Neuron (in vitro differentiated cells): ENCODE results near the gene CGNL1.

Source experiments
- H2AFZ ChIP-seq: one replicate; pipeline ENCODE4 v1.6.1; 2013; ENCODE audit warnings: low read depth, mild to moderate bottlenecking, inconsistent platforms, low read length, moderate library complexity
- H3K27me3 ChIP-seq: one replicate; pipeline ENCODE4 v1.6.1; 2013; ENCODE audit warnings: low read length; ENCODE audit not compliant: insufficient read depth
- H3K36me3 ChIP-seq: one replicate; pipeline ENCODE4 v1.6.1; 2013; ENCODE audit warnings: low read length; ENCODE audit not compliant: insufficient read depth
- H3K4me1 ChIP-seq: one replicate; pipeline ENCODE4 v1.6.1; 2013; ENCODE audit warnings: low read length; ENCODE audit not compliant: insufficient read depth
- H3K4me3 ChIP-seq: 2 replicates; pipeline ENCODE4 v1.5.1; 2013; ENCODE audit warnings: mild to moderate bottlenecking, low read length, moderate library complexity
- H3K9me3 ChIP-seq: one replicate; pipeline ENCODE4 v1.6.1; 2013; ENCODE audit warnings: low read length

The CGNL1 gene

DNA sequence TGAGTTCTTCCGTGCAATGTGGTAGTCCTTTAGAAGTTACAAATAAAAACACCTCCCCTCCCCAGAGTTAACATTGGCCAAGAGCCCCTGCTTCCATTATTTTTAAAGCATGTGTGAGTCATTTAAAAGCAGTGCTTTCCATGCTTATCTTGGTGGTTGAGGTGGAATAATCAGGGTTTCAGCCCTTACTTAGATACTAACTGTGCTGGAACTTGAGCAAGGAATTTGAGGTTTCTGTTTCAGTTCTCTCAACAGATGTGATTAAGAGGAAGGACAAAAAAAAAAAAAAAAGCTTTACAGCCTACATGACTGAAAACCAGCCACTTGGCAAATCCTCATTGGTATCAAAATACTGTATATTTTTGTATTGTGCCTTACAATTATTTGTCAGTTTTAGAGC, 64.5 kb downstream of the CGNL1 start:
- peaks cover 2% of the 10 kb centered on the region for H3K9me3 ChIP-seq
- H3K27me3 ChIP-seq = no peaks in the 10 kb centered on the region
- H3K4me3 ChIP-seq = no peak overlapping the region
- no peak overlapping the region for H2AFZ ChIP-seq
- no peaks in the 10 kb centered on the region for H3K4me1 ChIP-seq
- H3K36me3 ChIP-seq = no peaks in the 10 kb centered on the region

DNA sequence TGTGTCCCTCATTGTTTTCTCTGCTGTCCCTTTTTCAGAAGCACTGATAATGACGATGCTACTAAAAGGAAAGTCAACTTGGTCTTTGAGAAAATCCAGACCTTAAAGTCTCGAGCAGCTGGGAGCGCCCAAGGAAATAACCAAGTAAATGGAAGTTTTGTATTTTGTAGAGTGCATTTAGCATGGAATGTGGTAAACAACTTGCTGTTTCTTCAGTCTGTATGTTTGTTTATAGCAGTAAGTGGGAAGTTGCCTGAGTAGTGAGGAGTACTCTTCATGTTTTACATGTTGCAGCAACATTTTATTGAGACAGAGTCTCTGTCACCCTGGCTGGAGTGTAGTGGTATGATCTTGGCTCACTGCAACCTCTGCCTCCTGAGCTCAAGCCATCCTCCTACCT, 66.0 kb downstream of the CGNL1 start:
- Histone ChIP-seq H3K36me3 (no peaks in the 10 kb centered on the region), H3K4me3 (no peak overlapping the region), H3K9me3 (peaks cover 2% of the 10 kb centered on the region), H3K4me1 (peaks cover 3% of the 10 kb centered on the region), H3K27me3 (no peaks in the 10 kb centered on the region), H2AFZ (no peak overlapping the region)

DNA sequence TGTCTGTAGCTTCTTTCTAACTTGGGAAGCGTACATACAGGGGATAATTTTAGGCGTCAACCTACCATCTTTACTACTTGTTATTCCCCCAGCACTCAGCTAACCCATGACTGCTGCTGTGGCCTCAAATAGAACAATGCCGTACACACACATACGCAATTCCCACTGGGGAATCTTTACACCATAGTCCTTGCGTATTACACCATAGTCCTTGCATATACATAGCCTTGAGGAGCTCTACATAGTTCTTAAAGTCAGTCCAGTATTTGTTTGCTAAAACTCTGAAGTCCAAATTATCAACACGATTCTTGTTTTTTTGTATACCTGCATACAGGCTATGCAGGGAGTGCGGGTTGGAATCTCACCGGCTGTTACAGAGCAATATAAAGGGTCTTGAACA, 67.2 kb downstream of the CGNL1 start:
- Histone ChIP-seq H3K36me3 (no peaks in the 10 kb centered on the region), H3K4me3 (no peak overlapping the region), H3K4me1 (peaks cover 5% of the 10 kb centered on the region), H3K27me3 (no peaks in the 10 kb centered on the region), H3K9me3 (peaks cover 2% of the 10 kb centered on the region), H2AFZ (no peak overlapping the region)

DNA sequence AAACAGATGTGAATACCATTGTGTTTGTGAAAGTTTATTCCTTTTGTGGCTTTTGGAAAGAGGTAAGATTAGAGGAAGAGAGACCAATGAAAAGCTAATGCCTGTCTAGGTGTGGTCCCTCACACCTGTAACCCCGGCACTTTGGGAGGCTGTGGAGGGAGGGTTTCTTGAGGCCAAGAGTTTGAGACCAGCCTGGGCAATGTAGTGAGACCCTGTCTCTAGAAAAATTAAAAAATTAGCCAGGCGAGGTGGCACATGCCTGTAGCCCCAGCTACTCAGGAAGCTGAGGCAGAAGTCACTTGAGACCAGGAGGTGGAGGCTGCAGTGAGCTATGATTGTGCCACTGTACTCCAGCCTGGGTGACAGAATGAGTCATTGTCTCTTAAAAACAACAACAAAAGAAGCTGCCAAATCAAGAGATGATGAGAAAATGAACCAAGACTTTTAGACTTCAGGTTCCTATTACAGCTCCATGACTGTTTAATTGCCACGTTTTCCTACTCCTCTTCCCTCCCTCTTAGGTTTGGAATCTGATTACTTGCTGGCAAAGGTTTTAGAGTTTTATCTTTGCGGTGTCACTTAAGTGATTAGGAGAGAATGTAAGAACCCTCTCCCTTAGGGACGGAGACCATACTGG, 68.7 kb downstream of the CGNL1 start:
- Histone ChIP-seq H2AFZ (no peak overlapping the region), H3K27me3 (no peaks in the 10 kb centered on the region), H3K9me3 (no peaks in the 10 kb centered on the region), H3K36me3 (no peaks in the 10 kb centered on the region), H3K4me3 (no peak overlapping the region), H3K4me1 (peaks cover 5% of the 10 kb centered on the region)

DNA sequence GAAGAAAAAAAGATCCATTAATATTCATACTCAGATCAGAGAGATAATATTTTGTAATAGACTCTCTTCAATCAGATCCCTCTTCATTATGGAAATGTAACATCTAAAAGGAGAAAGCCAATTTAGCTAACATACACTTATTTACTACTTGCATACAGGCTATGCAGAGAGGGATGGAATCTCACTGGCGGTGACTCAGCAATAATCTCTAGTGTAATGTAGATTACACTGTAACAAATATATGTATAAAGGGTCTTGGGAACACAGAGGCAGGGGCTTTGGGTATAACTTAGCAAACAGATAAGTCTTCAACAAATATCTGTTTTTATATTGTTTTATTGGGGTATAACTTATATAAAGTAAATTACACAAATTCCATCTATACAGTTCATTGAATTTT, 69.6 kb downstream of the CGNL1 start:
- H3K4me1 ChIP-seq = peaks cover 5% of the 10 kb centered on the region
- no peaks in the 10 kb centered on the region for H3K9me3 ChIP-seq
- no peak overlapping the region for H3K4me3 ChIP-seq
- H2AFZ ChIP-seq = no peak overlapping the region
- H3K27me3 ChIP-seq = no peaks in the 10 kb centered on the region
- no peaks in the 10 kb centered on the region for H3K36me3 ChIP-seq

DNA sequence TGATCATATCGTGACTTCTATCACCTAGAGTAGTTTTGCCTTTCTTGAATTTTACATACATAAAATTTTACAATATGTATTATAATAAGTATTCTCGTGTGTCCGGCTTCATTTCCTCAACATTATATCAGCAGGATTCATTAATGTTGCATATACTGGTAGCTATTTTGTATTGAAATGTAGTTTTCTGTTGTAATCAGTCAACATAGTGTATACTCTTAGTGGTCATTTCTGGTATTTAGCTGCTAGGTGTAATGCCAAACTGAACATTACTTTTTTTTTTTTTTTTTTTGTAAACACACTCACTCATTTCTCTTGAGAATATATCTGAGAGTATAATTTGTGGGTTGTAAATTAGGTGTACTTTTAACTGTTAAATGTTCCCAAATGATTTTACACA, 70.1 kb downstream of the CGNL1 start:
- Histone ChIP-seq H3K4me3 (no peak overlapping the region), H2AFZ (no peak overlapping the region), H3K9me3 (no peaks in the 10 kb centered on the region), H3K27me3 (no peaks in the 10 kb centered on the region), H3K36me3 (no peaks in the 10 kb centered on the region), H3K4me1 (peaks cover 5% of the 10 kb centered on the region)

DNA sequence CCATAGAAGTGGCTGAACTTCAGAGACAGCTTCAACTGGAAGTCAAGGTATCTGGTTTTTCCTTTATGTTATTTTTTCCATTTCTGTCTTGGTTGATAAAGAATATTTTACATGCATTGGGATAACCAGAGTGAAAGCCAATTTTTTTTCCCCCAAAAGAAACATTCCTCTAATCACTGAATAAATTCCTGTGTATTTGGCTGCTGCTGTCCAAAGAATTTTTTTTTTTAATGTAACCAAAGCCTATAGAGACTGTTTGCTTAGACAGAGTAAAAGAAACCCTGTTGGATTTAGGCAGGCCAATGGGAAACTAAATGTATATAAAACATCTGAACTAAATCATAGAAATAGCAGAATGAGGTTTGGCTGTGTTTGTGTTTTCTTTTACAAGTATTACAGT, 75.2 kb downstream of the CGNL1 start:
- Histone ChIP-seq H3K36me3 (peaks cover 5% of the 10 kb centered on the region), H3K4me1 (peaks cover 5% of the 10 kb centered on the region)

DNA sequence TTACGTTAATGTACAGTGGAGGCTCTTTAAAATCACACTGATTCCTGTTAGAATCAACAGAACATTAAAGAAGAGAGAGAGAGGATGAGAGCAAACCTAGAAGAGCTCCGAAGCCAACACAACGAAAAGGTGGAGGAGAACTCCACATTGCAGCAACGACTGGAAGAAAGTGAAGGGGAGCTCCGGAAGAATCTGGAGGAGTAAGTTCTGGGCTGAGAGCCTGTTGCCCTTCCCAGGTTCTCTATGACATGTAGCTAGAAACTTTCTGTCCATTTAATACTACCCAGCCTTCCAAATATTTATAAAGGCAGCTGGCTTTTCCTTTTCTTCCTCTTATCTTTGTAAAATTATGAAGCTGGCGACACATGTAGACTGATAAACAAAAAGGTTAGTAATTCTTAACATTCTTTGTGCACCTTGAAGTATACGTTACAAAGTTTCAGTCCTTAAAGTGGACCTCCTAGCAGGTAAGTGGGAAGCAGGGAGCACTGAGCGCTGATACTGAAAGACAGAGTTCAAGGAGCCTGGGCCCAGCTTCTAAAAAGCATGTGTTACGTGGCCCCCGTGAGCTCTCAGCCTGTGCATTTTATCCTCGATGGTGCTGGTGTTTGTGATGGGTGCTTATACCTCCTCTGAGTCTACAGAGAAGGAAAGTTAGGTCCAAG, 75.9 kb downstream of the CGNL1 start:
- peaks cover 5% of the 10 kb centered on the region for H3K36me3 ChIP-seq

More for the DNA sequence above, 75.2 kb downstream of the CGNL1 start:
- H2AFZ ChIP-seq = no peak overlapping the region
- no peaks in the 10 kb centered on the region for H3K9me3 ChIP-seq
- no peak overlapping the region for H3K4me3 ChIP-seq
- H3K27me3 ChIP-seq = no peaks in the 10 kb centered on the region

DNA sequence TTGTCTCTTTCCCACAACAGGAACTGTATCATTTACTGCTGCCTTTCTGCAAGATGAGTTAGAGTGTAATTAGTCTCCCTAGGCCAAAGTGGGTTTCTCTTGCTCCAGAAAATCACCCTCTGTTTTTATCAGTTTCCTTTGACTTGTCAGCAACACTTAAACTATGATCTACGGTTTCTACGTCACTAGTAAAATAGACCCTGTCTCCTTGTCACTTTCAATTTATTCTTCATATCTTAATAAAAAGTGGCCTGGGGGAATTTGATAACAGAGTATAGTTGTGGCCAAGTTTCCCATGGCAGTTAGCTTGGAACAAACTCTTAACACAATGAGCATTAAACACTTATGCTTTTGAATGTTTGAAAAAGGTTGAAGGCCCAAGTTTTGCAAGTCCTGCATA, 79.6 kb downstream of the CGNL1 start:
- H3K4me3 ChIP-seq = no peak overlapping the region
- peaks cover 5% of the 10 kb centered on the region for H3K36me3 ChIP-seq
- no peaks in the 10 kb centered on the region for H3K4me1 ChIP-seq
- H3K27me3 ChIP-seq = no peaks in the 10 kb centered on the region
- H3K9me3 ChIP-seq = no peaks in the 10 kb centered on the region
- no peak overlapping the region for H2AFZ ChIP-seq

More for the DNA sequence above, 75.9 kb downstream of the CGNL1 start:
- H2AFZ ChIP-seq = no peak overlapping the region
- no peaks in the 10 kb centered on the region for H3K9me3 ChIP-seq
- peaks cover 2% of the 10 kb centered on the region for H3K4me1 ChIP-seq
- no peaks in the 10 kb centered on the region for H3K27me3 ChIP-seq
- H3K4me3 ChIP-seq = no peak overlapping the region

DNA sequence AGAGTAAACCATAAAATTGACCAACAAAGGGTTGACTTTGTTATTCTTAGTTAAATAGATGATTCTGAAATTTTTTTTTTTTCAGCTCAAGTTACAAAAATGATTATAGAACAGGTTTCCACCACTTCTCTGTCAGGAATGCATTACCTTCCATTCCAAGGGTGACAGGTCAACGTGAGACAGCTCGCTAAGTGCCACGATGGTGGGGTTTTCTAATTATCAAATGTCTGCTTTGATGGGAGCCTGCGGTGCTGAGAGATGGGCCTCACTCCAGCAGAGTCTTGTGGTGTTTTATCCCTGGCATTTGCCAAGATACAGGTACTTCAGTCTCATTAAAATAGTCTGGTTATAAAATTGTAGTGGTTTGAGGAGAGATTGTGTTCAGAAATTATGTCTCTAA, 80.3 kb downstream of the CGNL1 start:
- H3K27me3 ChIP-seq = no peaks in the 10 kb centered on the region
- peaks cover 5% of the 10 kb centered on the region for H3K36me3 ChIP-seq
- no peak overlapping the region for H3K4me3 ChIP-seq
- H3K4me1 ChIP-seq = no peaks in the 10 kb centered on the region
- no peak overlapping the region for H2AFZ ChIP-seq
- no peaks in the 10 kb centered on the region for H3K9me3 ChIP-seq

DNA sequence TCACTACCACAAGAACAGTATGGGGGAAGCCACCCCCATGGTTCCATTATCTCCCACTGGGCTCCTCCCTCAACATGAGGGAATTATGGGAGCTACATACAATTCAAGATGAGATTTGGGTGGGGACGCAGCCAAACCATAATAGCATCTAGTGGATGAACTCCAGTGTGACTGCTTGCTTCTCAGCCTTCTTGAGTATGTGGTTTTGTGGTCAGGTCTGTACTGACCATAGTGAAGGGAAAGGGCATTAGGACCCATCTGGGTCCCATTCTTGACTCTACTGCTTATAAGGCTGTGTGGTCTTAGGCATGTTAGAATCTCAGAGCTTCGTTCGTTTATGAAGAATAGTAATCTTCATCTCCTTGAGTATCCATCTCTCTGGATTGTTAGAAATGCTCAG, 81.4 kb downstream of the CGNL1 start:
- H3K4me3 ChIP-seq = no peak overlapping the region
- H3K9me3 ChIP-seq = no peaks in the 10 kb centered on the region
- peaks cover 4% of the 10 kb centered on the region for H3K4me1 ChIP-seq
- H3K36me3 ChIP-seq = no peaks in the 10 kb centered on the region
- no peak overlapping the region for H2AFZ ChIP-seq
- no peaks in the 10 kb centered on the region for H3K27me3 ChIP-seq

DNA sequence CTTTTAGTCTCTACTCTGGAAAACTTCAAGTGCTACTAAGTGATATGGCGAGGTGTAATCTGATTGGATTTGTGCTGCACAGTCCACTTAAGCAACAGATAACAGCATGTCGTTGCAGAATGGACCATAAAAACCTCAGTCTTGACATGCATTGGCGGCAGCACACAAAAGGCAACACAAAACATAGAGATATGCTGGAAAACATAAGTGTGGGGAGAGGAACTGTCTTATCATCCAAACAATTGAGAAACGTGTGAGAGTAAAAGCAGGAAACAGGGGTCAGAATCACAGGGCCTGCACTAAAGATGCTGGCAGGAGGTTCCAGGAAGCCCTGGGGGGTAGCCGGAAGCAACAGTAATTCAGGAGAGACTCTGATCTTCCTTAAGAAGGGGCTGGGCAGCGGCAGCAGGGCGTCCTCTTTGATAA, 82.1 kb downstream of the CGNL1 start:
- H3K27me3 ChIP-seq = no peaks in the 10 kb centered on the region
- peaks cover 4% of the 10 kb centered on the region for H3K4me1 ChIP-seq
- no peak overlapping the region for H3K4me3 ChIP-seq
- H3K36me3 ChIP-seq = no peaks in the 10 kb centered on the region
- H2AFZ ChIP-seq = no peak overlapping the region
- H3K9me3 ChIP-seq = no peaks in the 10 kb centered on the region

DNA sequence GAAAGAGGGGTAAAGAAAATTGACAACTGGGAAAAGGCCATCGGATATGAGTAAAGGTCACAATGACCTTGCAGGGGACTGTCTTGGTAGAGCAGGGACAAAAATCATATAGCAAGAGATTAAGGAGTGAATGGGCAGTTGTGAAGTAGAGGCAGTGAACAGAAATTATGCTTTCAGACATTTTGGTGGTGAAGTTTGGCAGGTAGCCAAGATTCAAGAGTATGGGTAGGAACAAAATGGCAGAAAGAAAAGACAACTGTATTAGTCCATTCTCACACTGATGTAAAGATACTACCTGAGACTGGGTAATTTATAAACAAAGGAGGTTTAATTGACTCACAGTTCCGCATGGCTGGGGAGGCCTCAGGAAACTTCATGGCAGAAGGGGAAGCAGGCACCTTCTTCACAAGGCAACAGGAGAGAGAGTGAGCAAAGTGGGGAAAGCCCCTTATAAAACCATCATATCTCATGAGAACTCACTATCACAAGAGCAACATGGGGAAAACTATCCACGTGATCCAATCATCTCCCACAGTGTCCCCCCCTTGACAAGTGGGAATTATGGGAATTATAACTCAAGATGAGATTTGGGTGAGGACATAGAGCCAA, 84.0 kb downstream of the CGNL1 start:
- Histone ChIP-seq H2AFZ (no peak overlapping the region), H3K9me3 (no peaks in the 10 kb centered on the region), H3K4me3 (no peak overlapping the region), H3K4me1 (peaks cover 4% of the 10 kb centered on the region), H3K27me3 (no peaks in the 10 kb centered on the region), H3K36me3 (no peaks in the 10 kb centered on the region)
